ENCODE measurements around the gene NAA16. TPM values are rescaled to one million over a fixed set of nuclear protein-coding genes. Genes with fewer than 3 reads are reported as not detected.

The NAA16 gene
- total RNA-seq, 1 donor from 2014 or later = 13.7 TPM

GRCh38 chr13:41296879-41297646 is 14.0 kb upstream of the NAA16 start:
- TF ChIP-seq, protein P1, sequence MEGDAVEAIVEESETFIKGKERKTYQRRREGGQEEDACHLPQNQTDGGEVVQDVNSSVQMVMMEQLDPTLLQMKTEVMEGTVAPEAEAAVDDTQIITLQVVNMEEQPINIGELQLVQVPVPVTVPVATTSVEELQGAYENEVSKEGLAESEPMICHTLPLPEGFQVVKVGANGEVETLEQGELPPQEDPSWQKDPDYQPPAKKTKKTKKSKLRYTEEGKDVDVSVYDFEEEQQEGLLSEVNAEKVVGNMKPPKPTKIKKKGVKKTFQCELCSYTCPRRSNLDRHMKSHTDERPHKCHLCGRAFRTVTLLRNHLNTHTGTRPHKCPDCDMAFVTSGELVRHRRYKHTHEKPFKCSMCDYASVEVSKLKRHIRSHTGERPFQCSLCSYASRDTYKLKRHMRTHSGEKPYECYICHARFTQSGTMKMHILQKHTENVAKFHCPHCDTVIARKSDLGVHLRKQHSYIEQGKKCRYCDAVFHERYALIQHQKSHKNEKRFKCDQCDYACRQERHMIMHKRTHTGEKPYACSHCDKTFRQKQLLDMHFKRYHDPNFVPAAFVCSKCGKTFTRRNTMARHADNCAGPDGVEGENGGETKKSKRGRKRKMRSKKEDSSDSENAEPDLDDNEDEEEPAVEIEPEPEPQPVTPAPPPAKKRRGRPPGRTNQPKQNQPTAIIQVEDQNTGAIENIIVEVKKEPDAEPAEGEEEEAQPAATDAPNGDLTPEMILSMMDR (IDR thresholded peaks at IDR 0.05; ENCODE audit: insufficient read depth, low read length, poor library complexity, severe bottlenecking) = no peak
- no peak for DNase-seq (ENCODE audit: low read depth)
- no peak overlapping the region for H3K4me3 ChIP-seq (ENCODE audit: low read depth, low read length)
- no peaks in the 10 kb centered on the region for H3K27me3 ChIP-seq (ENCODE audit: control insufficient read depth, insufficient read depth, low read length)
- H3K36me3 ChIP-seq (ENCODE audit: control insufficient read depth, insufficient read depth, low read length) = no peaks in the 10 kb centered on the region

GRCh38 chr13:41299316-41300094 is 11.6 kb upstream of the NAA16 start:
- no peak for DNase-seq (ENCODE audit: low read depth)
- TF ChIP-seq, protein P1 (IDR thresholded peaks at IDR 0.05; ENCODE audit: insufficient read depth, low read length, poor library complexity, severe bottlenecking) = no peak
- no peaks in the 10 kb centered on the region for H3K27me3 ChIP-seq (ENCODE audit: control insufficient read depth, insufficient read depth, low read length)
- no peaks in the 10 kb centered on the region for H3K36me3 ChIP-seq (ENCODE audit: control insufficient read depth, insufficient read depth, low read length)
- H3K4me3 ChIP-seq (ENCODE audit: low read depth, low read length) = no peak overlapping the region

DNA sequence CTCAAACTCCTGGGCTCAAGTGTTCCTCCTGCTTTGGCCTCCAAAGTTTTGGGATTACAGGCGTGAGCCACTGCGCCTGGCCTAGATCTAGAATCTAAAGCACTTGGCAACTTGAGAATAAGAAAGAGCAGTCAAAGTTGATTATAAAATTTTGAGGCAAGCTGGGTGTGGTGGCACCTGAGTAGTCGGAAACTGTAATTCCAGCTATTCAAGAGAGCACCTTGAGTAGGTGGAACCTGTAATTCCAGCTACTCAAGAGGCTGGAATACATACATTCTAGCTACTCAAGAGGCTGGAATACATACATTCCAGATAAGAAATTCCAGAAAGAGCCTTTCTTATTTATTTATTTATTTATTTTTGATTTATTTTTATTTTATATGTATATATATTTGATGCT is 8.3 kb upstream of the NAA16 start:
- Histone ChIP-seq H3K27me3 (ENCODE audit: control insufficient read depth, insufficient read depth, low read length) (no peaks in the 10 kb centered on the region), H3K4me3 (ENCODE audit: low read depth, low read length) (no peak overlapping the region), H3K36me3 (ENCODE audit: control insufficient read depth, insufficient read depth, low read length) (no peaks in the 10 kb centered on the region)
- TF ChIP-seq, protein P1 (IDR thresholded peaks at IDR 0.05; ENCODE audit: insufficient read depth, low read length, poor library complexity, severe bottlenecking) = no peak
- DNase-seq (ENCODE audit: low read depth) = no peak

- Histone ChIP-seq H3K4me3 (ENCODE audit: low read depth, low read length) (no peak overlapping the region), H3K27me3 (ENCODE audit: control insufficient read depth, insufficient read depth, low read length) (no peaks in the 10 kb centered on the region), H3K36me3 (ENCODE audit: control insufficient read depth, insufficient read depth, low read length) (no peaks in the 10 kb centered on the region)
- TF ChIP-seq, protein P1 (IDR thresholded peaks at IDR 0.05; ENCODE audit: insufficient read depth, low read length, poor library complexity, severe bottlenecking) = no peak
- no peak for DNase-seq (ENCODE audit: low read depth)
These were observed 6.5 kb upstream of the NAA16 start for GRCh38 chr13:41304551-41304950.

- Histone ChIP-seq H3K27me3 (ENCODE audit: control insufficient read depth, insufficient read depth, low read length) (no peaks in the 10 kb centered on the region), H3K36me3 (ENCODE audit: control insufficient read depth, insufficient read depth, low read length) (no peaks in the 10 kb centered on the region), H3K4me3 (ENCODE audit: low read depth, low read length) (no peak overlapping the region)
- TF ChIP-seq, protein P1 (IDR thresholded peaks at IDR 0.05; ENCODE audit: insufficient read depth, low read length, poor library complexity, severe bottlenecking) = no peak
- DNase-seq (ENCODE audit: low read depth) = no peak
These were observed 4.6 kb upstream of the NAA16 start for GRCh38 chr13:41306271-41307145.
